NCI-H187 treated with DMSO at 0.1 percent for 48 hours (cell line): ENCODE data around the gene AIFM3.

Experiments used
- DNase-seq: peaks from one replicate; lab custom pipeline; 2025; lab: John Stamatoyannopoulos, UW

Gene AIFM3

GRCh38 chr22:20991252-20992055, 24.4 kb downstream of the AIFM3 start:
- no peak for DNase-seq

- no peak for DNase-seq
Measured at GRCh38 chr22:20992056-20992442, 25.0 kb downstream of the AIFM3 start.

DNA sequence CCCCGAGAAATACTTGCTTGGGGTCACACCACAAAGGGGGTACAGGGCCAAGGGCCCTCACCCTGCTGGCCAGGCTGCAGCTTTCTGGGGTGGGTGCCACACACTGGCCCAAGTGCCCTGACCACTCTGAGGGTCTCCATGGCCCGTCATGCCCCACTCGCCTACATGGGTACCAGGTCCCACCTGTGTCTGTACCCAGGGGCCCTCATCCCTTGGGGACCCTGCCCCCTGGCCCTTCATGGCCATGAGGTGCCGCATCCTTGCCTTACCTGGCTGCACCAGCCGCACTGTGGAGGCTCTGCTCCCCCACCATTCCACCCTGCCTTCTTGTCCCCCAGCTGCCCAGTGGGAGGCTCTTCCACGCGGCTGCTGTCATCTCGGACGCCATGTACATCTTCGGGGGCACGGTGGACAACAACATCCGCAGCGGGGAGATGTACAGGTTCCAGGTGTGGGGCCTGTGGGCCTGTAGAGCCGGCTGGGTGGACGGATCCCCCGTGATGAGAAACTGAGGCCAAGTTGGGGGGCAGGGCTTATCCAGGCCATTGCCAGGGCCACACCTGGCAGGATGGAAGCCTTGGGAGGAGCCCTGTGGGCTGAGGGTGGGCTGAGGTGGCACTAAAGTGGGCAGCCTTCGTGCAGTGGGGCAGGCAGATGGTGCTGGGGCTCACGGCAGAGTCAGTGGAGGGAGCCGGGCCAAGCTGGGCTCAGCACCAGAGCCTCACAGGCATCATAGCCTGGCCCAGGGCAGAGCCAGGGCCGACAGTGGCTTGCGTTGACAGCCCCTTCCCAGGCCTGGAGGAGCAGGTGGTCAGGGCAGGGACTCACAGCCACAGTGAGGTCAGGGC, 25.6 kb downstream of the AIFM3 start:
- DNase-seq: no peak

DNA sequence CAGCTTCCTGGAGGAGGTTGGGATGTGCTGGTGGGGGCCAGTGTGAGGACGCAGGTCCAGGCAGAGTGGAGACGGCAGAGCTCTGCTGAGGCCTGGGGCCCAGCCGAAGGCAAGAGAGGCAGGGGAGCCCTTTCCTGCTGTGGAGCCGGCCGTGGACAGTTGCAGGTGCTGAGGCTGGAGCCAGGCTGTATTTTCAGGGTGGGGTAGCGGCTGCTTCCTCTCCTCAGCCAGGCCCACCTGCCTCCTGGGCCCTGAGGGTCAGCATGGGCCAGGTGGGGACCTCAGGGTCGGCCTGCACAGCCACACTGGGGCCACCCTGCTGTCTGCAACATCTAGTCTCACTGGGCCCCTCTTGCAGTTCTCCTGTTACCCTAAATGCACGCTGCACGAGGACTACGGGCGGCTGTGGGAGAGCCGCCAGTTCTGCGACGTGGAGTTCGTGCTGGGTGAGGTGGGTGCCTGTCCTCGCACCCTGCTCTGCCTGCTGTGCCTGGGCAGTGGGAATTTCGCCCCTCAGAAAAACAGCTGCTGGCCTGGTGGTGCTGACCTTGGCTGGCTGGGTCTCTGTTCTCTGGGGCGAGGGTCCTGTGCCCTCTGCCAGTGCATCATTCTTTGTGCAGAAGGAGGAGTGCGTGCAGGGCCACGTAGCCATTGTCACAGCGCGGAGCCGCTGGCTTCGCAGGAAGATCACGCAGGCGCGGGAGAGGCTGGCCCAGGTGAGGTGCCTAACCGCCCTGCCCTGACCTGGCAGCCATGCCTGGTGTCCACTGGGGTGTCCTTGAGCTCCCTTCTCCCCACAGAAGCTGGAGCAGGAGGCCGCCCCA, 26.5 kb downstream of the AIFM3 start:
- no peak for DNase-seq

DNA sequence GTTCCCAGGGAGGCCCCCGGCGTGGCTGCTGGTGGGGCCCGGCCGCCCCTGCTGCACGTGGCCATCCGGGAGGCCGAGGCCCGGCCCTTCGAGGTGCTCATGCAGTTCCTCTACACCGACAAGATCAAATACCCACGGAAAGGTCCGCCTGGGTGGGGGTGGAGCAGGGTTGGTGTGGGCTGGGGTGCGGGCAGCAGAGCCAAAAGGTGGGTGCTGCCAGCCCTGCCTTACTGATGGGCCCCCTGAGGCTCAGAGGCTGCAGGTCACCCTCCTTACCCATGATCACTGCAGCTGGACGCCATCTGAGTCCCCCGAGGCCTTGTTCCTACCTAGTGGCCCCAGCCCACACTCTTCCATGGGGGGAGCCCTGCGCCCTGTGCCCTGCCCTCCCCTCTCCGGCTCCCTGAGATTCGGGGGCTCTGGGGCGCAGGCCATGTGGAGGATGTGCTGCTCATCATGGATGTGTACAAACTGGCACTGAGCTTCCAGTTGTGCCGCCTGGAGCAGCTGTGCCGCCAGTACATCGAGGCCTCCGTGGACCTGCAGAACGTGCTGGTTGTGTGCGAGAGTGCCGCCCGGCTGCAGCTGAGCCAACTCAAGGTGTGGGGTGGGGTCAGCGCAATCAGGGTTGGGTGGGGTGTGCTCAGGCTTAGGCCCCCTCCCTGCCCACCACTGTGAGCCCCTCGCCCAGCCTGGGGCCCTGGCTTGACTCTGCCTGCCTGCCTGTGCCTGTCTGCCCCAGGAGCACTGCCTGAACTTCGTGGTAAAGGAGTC, 27.3 kb downstream of the AIFM3 start:
- DNase-seq: no peak

DNA sequence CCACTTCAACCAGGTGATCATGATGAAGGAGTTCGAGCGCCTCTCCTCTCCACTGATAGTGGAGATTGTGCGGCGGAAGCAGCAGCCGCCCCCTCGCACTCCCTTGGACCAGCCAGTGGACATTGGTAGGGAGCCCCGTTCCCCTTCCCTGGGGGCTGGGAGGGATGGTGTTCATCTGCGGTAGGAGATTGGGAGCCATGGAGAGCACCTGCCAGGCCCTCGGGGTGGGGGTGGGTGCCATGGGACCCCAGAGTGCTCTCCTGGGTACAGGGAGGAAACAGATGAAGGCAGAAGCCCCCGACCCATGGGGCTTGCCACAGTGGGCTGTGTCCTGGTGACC, 27.8 kb downstream of the AIFM3 start:
- no peak for DNase-seq

DNA sequence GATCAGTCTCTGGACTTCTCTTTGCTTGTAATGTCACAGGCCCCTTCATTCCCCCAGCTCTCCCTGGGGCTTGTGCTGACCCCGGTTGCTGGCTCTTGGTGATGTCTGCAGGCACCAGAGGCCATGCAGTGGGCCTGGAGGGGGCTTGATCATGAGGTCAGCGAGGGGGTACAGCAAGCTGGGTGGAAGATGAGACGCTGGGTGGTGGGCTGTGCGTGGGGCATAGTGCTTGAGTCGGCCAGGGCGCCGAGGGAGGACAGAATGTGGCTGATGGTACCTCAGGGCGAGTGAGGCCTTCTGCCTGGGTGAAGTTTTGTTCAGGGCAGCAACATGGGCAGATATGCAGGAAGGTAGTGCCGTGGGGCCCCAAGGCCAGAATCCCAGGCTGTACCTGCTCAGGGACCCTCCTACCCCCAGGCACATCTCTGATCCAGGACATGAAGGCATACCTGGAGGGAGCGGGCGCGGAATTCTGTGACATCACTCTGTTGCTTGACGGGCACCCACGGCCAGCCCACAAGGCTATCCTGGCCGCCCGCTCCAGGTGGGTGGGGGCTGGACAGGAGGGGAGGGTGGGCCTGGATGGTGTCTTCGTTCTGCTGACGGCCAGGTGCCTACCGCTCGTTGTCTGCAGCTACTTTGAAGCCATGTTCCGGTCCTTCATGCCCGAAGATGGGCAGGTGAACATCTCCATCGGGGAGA, 28.4 kb downstream of the AIFM3 start:
- no peak for DNase-seq

- no peak for DNase-seq
Measured at GRCh38 chr22:20996031-20996410, 29.0 kb downstream of the AIFM3 start.

DNA sequence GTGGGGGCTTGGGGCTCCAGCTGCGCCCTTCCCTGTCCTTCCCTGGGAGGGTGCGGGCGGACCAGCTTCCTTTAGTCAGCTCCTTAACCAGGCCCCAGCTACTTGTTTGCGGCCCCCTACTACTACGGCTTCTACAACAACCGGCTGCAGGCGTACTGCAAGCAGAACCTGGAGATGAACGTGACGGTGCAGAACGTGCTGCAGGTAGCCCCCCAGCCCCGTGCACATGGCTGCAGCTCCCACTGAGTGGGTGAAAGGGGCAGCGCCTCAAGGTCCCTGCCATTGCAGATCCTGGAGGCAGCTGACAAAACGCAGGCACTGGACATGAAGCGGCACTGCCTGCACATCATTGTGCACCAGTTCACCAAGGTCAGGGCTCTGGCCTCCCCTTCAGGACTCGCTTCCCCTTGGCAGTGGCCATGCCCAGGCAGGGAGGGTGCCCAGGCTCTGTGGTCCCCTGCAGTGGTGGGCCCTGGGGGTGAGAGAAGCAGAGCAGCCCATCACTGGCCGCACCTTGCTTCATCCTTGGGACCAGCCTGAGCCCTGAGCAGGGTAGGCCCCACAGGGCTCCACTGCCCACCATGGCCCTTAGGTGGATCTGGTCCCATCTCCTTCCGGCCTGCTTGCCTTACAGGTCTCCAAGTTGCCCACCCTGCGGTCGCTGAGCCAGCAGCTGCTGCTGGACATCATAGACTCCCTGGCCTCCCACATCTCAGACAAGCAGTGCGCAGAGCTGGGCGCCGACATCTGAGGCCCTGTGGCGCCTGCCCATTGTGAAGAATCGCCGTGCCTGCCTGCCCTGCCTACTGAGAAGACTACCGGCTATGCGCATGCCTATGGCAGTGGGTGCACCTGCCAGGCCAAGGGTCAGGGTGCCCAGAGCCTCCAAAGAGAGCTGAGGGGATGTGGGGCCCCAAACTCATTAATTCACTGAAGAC, 29.8 kb downstream of the AIFM3 start:
- no peak for DNase-seq

DNA sequence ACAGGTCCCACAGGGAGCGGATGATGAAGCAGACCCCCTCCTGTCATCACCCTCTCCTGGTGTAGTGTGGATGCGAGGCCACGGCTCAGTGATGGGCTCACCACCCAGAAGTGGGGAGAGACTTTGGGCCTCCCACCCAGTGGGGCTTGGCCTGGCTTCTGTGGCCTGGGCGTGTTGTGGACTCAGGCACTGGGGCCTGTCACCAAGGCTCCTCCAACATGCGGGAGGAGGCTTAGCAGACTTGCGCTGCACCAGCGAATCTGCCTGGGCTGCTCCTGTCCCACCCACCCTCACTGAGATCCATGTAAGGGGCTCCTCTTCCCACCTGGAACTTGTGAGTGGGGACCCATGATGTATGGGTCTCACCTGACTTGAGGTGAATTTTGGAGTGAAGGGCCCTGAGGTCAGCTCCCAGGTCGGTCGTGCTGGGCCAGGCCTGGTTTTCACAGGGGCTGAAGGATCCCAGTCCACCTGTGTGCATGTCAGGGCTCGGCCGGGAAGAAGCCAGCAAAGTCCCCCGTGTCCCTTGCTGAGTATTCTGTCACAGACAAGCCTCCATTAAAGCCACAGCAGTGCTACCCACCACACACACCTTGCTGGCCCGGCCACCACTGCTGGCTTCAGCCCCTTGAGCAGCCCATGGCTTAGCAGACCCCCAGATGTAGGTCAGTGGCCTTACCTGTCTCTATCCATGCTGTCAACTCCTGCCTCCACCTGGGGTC, 30.6 kb downstream of the AIFM3 start:
- DNase-seq: no peak

GRCh38 chr22:20998411-20999336, 31.6 kb downstream of the AIFM3 start:
- no peak for DNase-seq

- DNase-seq: no peak
Measured at GRCh38 chr22:20999350-21000206, 32.5 kb downstream of the AIFM3 start.

DNA sequence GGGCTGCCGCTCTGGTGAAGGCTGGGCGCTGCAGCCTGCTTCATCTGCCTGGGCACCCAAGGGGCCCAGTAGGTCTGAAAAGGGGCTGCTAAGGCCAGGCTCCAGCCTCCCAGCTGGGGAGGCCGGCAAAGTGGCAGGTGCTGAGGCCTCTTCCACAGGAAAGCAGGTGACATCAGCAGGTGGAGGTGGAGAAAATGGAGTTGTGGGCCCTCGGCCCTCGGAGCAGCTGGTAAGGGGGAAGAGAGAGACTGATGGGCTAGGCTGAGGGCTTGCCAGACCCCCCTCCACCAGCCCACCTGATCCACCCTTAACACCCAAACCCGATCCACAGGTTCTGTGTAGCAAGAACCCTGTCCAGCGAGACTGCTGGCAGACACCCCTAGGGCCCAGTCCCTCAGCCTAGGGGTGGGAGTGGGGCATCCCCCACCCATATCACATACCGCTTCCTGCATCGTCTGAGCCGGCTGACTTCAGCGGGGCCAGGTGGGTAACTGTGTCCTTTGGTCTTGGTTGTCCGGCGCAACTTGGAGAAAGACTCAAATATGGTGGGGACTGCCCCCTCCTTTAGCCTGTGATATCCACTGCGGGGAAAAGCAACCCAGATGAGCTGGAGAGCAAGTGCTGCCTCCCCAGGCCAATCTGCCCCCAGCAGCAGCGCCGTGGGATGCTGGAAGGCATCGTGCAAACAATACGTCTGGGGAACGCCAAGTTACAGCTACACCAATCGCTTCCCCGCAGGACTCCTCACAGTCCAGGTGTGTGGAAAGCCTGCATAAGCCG, 33.3 kb downstream of the AIFM3 start:
- no peak for DNase-seq

- DNase-seq: no peak
Measured at GRCh38 chr22:21000987-21001600, 34.0 kb downstream of the AIFM3 start.

DNA sequence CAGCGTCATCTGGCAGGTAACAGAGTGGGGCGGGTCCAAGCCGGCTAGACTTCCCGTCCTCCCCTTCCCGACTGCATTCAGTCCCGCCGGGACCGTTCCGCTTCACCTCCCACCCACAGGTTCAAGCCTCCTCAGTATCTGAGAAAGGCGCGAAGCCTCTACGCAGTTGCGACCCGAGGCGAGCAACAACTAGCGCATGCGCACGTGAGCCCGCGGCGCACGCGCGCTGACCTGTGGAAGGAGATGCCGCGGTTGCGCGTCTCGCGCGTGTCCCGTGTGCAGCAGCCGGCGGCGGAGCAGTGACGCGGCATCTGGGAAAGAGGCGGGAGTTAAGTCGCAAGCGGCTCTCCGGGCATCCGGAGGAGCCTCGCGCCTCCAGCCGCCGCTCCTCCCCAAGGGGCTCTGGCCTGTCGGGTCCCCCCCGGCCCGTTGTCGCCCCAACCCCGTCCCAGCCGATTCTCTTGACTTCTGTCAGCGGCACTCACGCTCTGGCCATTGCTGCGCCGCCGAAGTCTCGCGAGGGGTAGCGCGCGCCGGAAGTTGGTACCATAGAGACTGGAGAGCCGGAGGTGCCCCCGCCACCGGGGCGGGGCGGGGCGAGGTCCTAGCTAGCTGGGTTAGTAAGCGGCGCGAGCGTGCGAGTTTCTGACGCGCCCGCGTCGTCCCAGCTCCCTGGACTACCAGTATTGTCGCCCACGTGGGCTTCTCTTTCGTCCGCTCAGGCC, 34.7 kb downstream of the AIFM3 start, which contains the start of gene THAP7:
Gene THAP7, minus strand, starts transcription at position 518 of the 725 bp plus-strand sequence. Its CDS starts 207 bp downstream, at position 311.
- DNase-seq: peak; percentile 58
